ENCODE data around the gene BTG4.

GRCh38 chr11:111541254-111542061 is 29.3 kb upstream of the BTG4 start:
- TF ChIP-seq CTCF (conservative IDR thresholded peaks at IDR 0.05 in 1 of 2, IDR thresholded peaks at IDR 0.05 in 1 of 2; ENCODE audit: extremely low read depth in 1 of 2, insufficient read depth in 1 of 2, low read depth in 1 of 2, low read length in 2 of 2), result no peak
- no peak for TF ChIP-seq EZH2 (IDR thresholded peaks at IDR 0.05; ENCODE audit: borderline replicate concordance, low read length)

All from mammary epithelial cell (primary cell).